Tibial artery (tissue), 4 donors: ENCODE measurements around the gene OSTN.
A peak's percentile ranks its signal among the peaks of the same experiment; 100 is the strongest.

Source experiments
- DNase-seq, 2 donors: peaks; one replicate each; pipeline ENCODE4 v3.0.0-alpha.2; 2019
- H3K27ac ChIP-seq, 2 donors: fragments of 200-600 bp; sonication (generic) in 1 of 2; 1 replicate in 1 of 2; 2 replicates in 1 of 2; pipeline ENCODE4 v1.5.1; 2018 to 2019; ENCODE audit warnings: mild to moderate bottlenecking in 1 of 2
- H3K27me3 ChIP-seq, 2 donors: fragments of 200-600 bp; sonication (generic) in 1 of 2; one replicate each; pipeline versions ENCODE4 v1.5.1 to v1.6.0; 2016 to 2019
- H3K36me3 ChIP-seq, 3 donors: fragments of 200-600 bp; sonication (generic) in 2 of 3; one replicate each; pipeline ENCODE4 v1.5.1; 2016 to 2019; ENCODE audit warnings: mild to moderate bottlenecking in 2 of 3
- H3K4me1 ChIP-seq, 4 donors: fragments of 200-600 bp; sonication (generic) in 2 of 4; 1 replicate in 3 of 4; 2 replicates in 1 of 4; pipeline ENCODE4 v1.5.1; 2016 to 2019
- H3K4me3 ChIP-seq, 2 donors: fragments of 200-600 bp; sonication (generic) in 1 of 2; 1 replicate in 1 of 2; 2 replicates in 1 of 2; pipeline ENCODE4 v1.5.1; 2018 to 2019; ENCODE audit warnings: mild to moderate bottlenecking in 2 of 2
- H3K9me3 ChIP-seq, 3 donors: fragments of 200-600 bp; sonication (generic) in 1 of 3; one replicate each; pipeline ENCODE4 v1.5.1; 2016 to 2019
- CTCF ChIP-seq, 2 experiments: fragments of 200-600 bp in 1 of 2; fragments of 450-650 bp in 1 of 2; IDR thresholded peaks; one replicate each; pipeline ENCODE4 v1.5.1; 2017 to 2019; ENCODE audit warnings: antibody characterized with exemption in 2 of 2, mild to moderate bottlenecking in 1 of 2, moderate library complexity in 1 of 2
- intact Hi-C: fragments of 100-400 bp; cut with DNase I; formaldehyde crosslinking; loops from one replicate; pipeline ENCODE4 v1.15.0; 2023; ENCODE audit warnings: low total_unique reads

Gene OSTN

DNA sequence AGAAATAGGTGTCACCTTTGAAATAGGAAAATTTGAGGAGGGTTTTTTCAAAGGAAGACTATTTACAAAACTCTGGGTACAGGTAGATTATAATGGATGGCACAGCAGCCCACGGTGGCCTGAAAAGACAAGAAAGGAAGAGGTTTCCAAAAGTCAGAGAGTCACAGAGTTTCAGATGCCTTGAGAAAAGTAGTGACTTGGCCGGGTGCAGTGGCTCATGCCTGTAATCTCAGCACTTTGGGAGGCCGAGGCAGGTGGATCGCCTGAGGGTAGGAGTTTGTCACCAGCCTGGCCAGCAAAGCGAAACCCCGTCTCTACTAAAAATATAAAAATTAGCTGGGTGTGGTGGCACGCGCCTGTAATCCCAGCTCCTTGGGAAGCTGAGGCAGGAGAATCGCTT is 35.2 kb downstream of the OSTN start:
- Histone ChIP-seq H3K36me3 (no peaks in the 10 kb centered on the region), H3K27me3 (no peaks in the 10 kb centered on the region), H3K4me1 (peaks cover 0 to 13% (median 0%) of the 10 kb centered on the region in 4 donors), H3K4me3 (no peak overlapping the region), H3K27ac (no peak overlapping the region), H3K9me3 (no peaks in the 10 kb centered on the region)
- intact Hi-C loops: no loop called here
- DNase-seq: no peak
- TF ChIP-seq CTCF (IDR thresholded peaks at IDR 0.05): no peak

DNA sequence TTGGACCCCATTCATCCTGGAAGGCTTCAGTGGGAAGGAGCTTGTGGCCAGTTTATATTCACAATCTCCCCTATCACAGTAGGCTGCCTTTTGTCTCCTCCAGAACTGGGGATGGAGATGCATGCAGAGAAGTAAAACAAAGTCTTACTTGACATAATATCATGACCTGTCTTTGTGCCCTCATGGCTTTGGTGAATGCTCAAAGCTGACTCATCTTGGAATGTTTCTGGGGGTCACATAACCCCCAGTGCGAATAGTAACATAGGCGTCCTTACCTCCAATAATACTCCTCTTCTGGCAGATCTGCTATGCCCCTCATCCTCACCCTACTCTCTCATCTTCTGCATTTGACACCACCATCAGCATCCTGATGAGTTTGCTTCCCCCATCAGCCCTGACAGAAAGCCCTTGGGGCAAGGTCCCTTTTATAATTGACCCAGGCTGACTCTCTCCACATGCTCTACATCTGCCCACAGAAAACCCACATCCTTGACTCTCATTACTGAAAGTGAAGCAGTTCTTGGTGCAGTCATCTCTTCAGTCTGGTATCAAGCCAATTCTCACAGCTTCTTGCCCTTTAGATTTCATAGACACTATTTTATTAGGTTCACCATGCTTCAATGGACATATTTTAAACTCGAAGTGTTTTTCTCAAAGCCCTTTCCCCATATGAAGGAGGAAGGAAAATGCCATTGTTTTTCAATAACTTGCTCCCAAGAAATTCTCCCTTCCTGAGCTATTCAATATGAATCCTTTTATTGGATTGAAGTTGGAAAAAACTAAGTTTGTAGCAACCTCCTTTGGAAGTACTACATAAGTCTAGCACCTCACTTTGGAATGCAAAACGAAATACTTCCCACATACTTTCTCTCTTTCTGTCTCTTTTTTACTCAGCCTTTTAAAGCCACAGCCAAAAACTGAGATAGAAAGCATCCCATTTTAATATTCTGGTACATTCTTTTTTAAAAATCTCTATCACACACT is 36.6 kb downstream of the OSTN start:
- no peak overlapping the region for H3K4me3 ChIP-seq

GRCh38 chr3:191236646-191237045 is 37.6 kb downstream of the OSTN start:
- Histone ChIP-seq H3K36me3 (no peaks in the 10 kb centered on the region), H3K4me1 (peaks cover 0 to 13% (median 0%) of the 10 kb centered on the region in 4 donors), H3K9me3 (no peaks in the 10 kb centered on the region), H3K4me3 (no peak overlapping the region), H3K27ac (no peak overlapping the region), H3K27me3 (no peaks in the 10 kb centered on the region)
- no peak for TF ChIP-seq CTCF (IDR thresholded peaks at IDR 0.05)
- DNase-seq: no peak
- intact Hi-C loops: no loop called here

More for the DNA sequence above, 36.6 kb downstream of the OSTN start:
- Histone ChIP-seq H3K9me3 (no peaks in the 10 kb centered on the region), H3K4me1 (peaks cover 0 to 13% (median 0%) of the 10 kb centered on the region in 4 donors), H3K36me3 (no peaks in the 10 kb centered on the region), H3K27ac (peak overlapping the region in 1 of 2 donors; percentile 28), H3K27me3 (no peaks in the 10 kb centered on the region)
- no peak for TF ChIP-seq CTCF (IDR thresholded peaks at IDR 0.05)
- no peak for DNase-seq
- intact Hi-C loops: no loop called here

DNA sequence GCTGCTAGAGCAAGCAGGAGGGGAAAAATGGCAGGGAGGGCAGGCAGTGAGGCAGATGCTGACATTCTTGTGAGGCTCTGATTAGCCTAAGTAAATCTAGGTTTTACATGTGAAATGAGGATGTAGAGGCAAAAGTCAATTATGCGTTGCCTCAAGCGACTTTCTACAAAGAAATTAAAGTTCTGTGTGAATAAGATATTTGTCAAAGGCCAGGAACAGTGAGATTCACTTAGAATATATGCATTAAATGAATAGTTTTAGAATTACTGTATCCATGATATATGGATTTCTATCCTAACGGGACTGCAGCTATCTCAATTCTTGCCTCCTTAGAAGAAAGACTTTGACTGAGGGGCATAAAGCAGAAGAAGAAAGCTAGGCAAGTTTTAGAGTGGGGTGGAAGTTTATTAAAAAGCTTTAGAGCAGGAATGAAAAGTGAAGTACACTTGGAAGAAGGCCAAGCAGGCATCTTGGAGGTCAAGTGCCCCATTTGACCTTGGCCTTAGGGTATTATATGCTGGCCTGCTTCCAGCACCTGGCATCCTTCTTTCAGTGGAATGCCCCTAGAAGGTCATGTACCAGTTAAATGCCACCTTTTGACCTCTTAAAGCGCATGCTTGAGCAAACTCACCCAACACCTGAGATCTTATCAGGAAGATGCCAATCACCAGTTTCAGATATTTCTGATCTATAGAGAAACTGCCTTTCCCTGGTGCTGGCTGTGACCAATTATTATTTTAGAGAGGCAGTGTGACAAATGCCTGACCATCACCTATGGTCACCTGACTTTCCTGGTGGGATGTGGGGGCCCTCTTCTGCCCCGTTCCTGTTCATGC is 38.2 kb downstream of the OSTN start:
- intact Hi-C loops: no loop called here
- no peak overlapping the region for H3K27ac ChIP-seq
- H3K36me3 ChIP-seq: no peaks in the 10 kb centered on the region
- no peaks in the 10 kb centered on the region for H3K9me3 ChIP-seq
- H3K4me1 ChIP-seq: peaks cover 0 to 13% (median 0%) of the 10 kb centered on the region in 4 donors
- DNase-seq: no peak
- no peak overlapping the region for H3K4me3 ChIP-seq
- TF ChIP-seq CTCF (IDR thresholded peaks at IDR 0.05): no peak
- no peaks in the 10 kb centered on the region for H3K27me3 ChIP-seq

GRCh38 chr3:191238321-191238817 is 39.3 kb downstream of the OSTN start:
- H3K9me3 ChIP-seq: no peaks in the 10 kb centered on the region
- no peaks in the 10 kb centered on the region for H3K27me3 ChIP-seq
- intact Hi-C loops: no loop called here
- H3K4me1 ChIP-seq: peaks cover 0 to 13% (median 0%) of the 10 kb centered on the region in 4 donors
- TF ChIP-seq CTCF (IDR thresholded peaks at IDR 0.05): no peak
- no peak overlapping the region for H3K4me3 ChIP-seq
- H3K27ac ChIP-seq: no peak overlapping the region
- DNase-seq: no peak
- H3K36me3 ChIP-seq: no peaks in the 10 kb centered on the region
